Embryonic facial prominence (tissue), 1 donor: ENCODE measurements around the gene ARHGAP26.

Source experiments
- DNase-seq: peaks from one replicate; pipeline ENCODE4 v3.0.0-alpha.2; 2016; ENCODE audit errors: extremely low spot score

ARHGAP26 gene

GRCh38 chr5:142783601-142784341, 13.6 kb downstream of the ARHGAP26 start:
- DNase-seq = no peak

GRCh38 chr5:142784401-142784955, 14.3 kb downstream of the ARHGAP26 start:
- DNase-seq = no peak

GRCh38 chr5:142785206-142785605, 15.0 kb downstream of the ARHGAP26 start:
- no peak for DNase-seq

- DNase-seq = no peak
These were observed 19.0 kb downstream of the ARHGAP26 start for GRCh38 chr5:142789206-142789605.

GRCh38 chr5:142792012-142792864, 22.1 kb downstream of the ARHGAP26 start:
- DNase-seq = no peak

- no peak for DNase-seq
These were observed 22.7 kb downstream of the ARHGAP26 start for GRCh38 chr5:142792865-142793232.

- no peak for DNase-seq
These were observed 24.4 kb downstream of the ARHGAP26 start for GRCh38 chr5:142794537-142794936.

GRCh38 chr5:142795251-142795650, 25.1 kb downstream of the ARHGAP26 start:
- DNase-seq = no peak

GRCh38 chr5:142796492-142797109, 26.4 kb downstream of the ARHGAP26 start:
- DNase-seq = no peak

- no peak for DNase-seq
These were observed 27.2 kb downstream of the ARHGAP26 start for GRCh38 chr5:142797420-142797819.

GRCh38 chr5:142798099-142798770, 28.1 kb downstream of the ARHGAP26 start:
- DNase-seq = no peak

- DNase-seq = no peak
These were observed 30.8 kb downstream of the ARHGAP26 start for GRCh38 chr5:142800776-142801494.

- DNase-seq = no peak
These were observed 31.3 kb downstream of the ARHGAP26 start for GRCh38 chr5:142801495-142801871.

- no peak for DNase-seq
These were observed 33.4 kb downstream of the ARHGAP26 start for GRCh38 chr5:142803428-142804125.

GRCh38 chr5:142805339-142805738, 35.2 kb downstream of the ARHGAP26 start:
- no peak for DNase-seq

GRCh38 chr5:142806841-142807267, 36.7 kb downstream of the ARHGAP26 start:
- no peak for DNase-seq

GRCh38 chr5:142807372-142807911, 37.3 kb downstream of the ARHGAP26 start:
- DNase-seq = no peak

- DNase-seq = no peak
These were observed 38.9 kb downstream of the ARHGAP26 start for GRCh38 chr5:142808878-142809598.

- no peak for DNase-seq
These were observed 39.9 kb downstream of the ARHGAP26 start for GRCh38 chr5:142810081-142810480.
